ENCODE measurements around the gene IL17C.

The IL17C gene

DNA sequence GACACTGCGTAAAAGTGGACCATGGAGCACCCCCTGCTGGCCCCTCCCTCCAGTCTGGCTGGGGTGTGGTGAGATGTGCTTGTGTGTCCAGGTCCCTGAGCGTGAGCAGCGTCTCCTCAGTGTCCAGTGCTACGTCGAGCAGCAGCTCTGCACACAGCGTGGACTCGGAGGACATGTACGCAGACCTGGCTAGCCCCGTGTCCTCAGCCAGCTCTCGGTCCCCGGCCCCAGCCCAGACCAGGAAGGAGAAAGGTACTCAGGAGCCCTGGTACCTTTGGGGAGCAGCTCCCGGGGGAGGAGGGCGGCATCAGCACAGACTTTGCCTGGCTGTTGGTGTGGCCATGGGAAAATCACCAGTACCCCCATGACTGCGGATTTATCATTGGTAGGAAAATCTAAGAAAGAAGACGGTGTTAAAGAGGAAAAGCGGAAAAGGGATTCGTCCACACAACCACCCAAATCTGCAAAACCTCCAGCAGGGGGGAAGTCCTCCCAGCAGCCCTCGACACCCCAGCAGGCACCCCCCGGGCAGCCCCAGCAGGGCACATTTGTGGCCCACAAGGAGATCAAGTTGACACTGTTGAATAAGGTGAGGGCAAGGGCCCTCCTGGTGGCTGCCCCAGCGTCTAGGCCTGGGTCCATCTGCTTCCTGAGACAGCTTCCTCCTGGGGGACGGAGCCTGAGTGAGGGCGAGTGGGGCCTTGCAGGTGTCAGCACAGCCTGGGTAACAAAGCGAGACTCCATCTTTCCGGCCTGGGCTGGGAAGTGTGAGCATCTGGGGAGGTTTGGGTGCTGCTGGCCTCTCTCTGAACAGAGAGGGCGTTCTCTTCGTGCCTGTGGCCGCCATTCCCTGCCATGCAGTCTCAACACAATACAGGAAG is 10.6 kb upstream of the IL17C start:
- no peak for DNase-seq (ENCODE audit: low read depth in 4 of 4, low spot score in 1 of 4)

DNA sequence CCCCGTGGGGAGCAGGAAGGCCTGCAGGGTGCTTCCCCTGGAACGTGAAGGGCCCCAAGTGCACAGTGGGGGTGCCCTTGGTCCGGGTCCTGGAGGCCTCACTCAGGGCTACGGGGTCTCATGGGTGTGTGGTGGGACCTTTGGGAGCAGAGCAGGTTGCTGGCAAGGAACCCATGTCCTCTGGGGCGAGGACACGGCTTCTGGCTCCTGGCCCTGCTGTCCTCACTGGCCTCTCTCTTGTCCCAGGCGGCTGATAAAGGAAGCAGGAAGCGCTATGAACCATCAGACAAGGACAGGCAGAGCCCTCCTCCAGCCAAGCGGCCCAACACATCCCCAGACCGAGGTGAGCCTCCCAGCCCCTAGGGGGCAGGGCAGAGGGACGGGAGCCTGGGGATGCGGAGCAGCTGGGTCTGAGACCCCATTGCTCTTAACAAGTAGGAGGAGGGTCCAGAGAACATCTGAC is 9.8 kb upstream of the IL17C start:
- DNase-seq (ENCODE audit: low read depth in 4 of 4, low spot score in 1 of 4): no peak

GRCh38 chr16:88629835-88630234 is 8.5 kb upstream of the IL17C start:
- DNase-seq (ENCODE audit: low read depth in 4 of 4, low spot score in 1 of 4): no peak

DNA sequence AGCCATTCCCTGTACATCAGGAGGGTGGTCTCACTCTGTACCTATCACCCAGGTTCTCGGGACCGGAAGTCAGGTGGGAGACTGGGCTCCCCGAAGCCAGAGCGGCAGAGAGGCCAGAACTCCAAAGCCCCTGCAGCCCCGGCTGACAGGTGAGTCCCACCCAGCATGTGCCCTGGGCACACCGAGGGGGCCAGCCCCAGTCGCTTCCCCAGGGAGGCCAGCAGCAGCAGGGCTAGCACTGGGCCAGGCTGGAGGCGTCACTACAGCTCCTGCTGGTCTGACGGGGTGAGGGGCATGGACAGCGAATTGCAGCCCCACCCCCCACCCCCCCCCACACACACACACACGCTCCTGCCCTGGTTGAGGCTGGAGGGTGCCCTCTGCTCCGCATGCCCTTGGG is 7.9 kb upstream of the IL17C start:
- no peak for DNase-seq (ENCODE audit: low read depth in 4 of 4, low spot score in 1 of 4)

GRCh38 chr16:88630941-88631340 is 7.4 kb upstream of the IL17C start:
- DNase-seq (ENCODE audit: low read depth in 4 of 4, low spot score in 1 of 4): no peak

- DNase-seq (ENCODE audit: low read depth in 4 of 4, low spot score in 1 of 4): no peak
Measured at GRCh38 chr16:88631384-88631783, 7.0 kb upstream of the IL17C start.

DNA sequence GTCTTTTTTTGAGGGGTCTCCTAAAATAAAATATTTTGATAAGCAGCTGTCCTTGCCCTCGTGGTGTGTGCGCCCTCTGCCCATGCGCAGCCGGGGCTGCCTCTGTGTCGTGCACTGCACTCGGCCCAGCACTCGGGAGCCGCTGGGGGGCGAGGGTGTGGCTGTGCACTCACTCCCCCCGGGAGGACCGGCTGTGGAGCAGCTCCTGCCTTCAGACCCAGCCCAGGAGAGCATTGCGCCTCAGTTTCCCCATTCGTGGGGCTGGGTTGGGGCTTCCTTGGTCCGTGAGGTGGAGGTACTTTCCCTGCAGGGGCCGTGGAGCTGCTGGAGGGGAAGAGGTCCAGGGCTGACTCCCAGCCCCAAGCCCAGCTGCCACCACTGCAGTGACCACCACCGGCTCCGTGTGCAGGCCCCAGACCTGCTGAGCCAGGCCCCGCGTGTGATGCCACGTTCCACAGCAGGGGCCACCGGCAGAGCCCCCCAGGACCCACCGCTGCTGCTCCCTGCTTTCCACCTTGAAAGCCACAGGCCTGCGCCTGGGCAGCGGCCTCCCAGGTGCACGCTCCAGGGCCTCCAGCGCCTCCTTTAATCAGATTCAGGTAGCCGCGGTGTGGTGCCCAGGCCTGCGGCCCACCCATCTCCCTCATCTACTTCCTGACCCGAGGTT is 6.3 kb upstream of the IL17C start:
- DNase-seq (ENCODE audit: low read depth in 4 of 4, low spot score in 1 of 4): no peak

- DNase-seq (ENCODE audit: low read depth in 4 of 4, low spot score in 1 of 4): no peak
Measured at GRCh38 chr16:88632587-88632930, 5.8 kb upstream of the IL17C start.

DNA sequence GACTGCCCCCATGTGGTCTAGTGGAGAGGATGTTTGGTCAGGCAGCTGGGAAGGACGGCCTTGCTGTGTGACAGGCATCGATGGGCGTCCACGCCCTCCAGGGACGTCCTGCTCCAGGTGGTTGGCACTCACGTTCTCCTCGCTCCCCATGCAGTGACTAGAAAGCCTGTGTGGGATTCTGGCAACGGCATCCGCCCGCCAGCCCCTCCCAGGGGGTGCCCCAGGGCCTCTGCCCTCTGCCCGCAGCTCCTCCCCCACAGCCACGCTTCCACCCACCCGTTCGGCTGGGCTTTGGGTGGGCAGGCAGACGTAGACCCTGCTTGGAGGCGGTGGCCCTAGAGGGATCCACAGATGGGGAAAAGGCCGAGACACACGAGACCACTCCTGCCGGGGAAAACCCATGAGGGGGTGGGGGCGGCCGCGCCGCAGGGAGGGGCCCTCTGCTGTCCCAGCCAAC is 4.7 kb upstream of the IL17C start:
- peak in 1 of 4 experiments; percentile 43 for DNase-seq (ENCODE audit: low read depth in 4 of 4, low spot score in 1 of 4)

- peak in 1 of 4 experiments; percentile 45 for DNase-seq (ENCODE audit: low read depth in 4 of 4, low spot score in 1 of 4)
Measured at GRCh38 chr16:88634141-88634993, 4.0 kb upstream of the IL17C start.

- no peak for DNase-seq (ENCODE audit: low read depth in 4 of 4, low spot score in 1 of 4)
Measured at GRCh38 chr16:88634994-88635670, 3.2 kb upstream of the IL17C start.

DNA sequence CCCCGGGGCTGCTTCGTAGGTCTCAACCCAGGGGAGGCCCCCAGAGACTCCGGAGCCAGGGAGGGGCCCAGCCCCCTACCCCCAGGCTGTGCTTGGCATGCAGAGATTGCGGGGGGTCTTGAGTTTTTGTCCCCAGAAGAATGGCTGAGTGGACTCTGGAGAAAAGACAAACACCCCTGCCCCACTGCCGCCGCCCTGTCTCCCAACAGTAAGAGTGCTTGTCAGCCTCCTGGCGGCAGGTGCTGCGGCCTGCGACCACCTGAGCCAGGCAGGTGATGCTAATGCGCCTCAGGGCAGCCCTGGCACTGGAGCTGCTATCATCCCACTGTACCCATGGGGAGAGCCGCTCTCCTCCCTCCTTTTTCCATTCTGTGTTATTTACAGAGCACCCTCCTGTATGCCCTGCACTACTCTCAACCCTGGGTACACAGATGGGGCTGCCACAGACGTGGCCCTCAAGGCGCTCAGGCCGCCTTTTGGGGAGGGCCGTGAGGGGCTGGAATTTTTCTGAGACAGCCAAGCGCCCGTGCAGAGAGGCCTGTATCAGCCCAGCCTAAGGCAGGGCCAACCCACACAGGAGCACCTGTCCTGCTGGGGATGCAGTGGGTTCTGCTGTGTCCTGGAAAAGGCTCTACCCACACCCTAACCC is 2.6 kb upstream of the IL17C start:
- no peak for DNase-seq (ENCODE audit: low read depth in 4 of 4, low spot score in 1 of 4)

DNA sequence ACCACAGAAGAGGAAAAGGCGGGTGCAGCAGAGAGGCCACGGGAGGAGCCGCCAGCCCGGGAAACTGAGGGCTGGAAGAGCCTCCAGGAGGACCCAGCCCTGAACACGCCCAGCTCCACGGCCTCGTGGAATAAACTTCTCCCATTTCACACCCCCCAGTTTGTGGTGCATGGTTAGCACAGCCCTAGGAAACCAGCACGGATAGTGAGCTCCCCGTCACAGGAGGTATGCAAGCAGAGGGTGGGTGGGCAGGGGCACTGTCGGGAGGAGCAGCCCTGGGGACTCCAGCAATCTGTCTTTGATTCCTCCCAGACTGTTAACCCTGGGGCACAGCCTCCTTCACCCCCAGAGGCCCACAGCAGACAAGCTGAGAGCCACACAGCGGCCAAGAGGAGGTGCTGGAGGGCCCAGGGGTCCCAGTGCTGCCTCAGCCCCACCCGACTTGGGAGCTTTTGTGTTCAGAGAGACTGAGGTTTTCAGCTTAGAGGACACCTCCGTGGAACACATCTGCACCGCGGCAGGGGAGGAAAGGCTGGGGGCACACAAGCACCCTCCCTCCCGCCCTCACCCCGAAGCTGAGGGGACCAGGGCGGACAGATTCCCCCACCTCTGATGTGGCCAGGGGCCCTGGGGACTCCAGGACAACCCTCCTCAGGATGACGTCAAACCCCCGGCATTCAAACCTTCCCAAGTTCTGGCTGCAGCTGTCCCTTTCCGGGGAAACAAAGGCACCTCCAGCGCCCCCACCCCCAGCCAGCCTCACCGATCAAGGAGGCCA is 1.7 kb upstream of the IL17C start:
- no peak for DNase-seq (ENCODE audit: low read depth in 4 of 4, low spot score in 1 of 4)

DNA sequence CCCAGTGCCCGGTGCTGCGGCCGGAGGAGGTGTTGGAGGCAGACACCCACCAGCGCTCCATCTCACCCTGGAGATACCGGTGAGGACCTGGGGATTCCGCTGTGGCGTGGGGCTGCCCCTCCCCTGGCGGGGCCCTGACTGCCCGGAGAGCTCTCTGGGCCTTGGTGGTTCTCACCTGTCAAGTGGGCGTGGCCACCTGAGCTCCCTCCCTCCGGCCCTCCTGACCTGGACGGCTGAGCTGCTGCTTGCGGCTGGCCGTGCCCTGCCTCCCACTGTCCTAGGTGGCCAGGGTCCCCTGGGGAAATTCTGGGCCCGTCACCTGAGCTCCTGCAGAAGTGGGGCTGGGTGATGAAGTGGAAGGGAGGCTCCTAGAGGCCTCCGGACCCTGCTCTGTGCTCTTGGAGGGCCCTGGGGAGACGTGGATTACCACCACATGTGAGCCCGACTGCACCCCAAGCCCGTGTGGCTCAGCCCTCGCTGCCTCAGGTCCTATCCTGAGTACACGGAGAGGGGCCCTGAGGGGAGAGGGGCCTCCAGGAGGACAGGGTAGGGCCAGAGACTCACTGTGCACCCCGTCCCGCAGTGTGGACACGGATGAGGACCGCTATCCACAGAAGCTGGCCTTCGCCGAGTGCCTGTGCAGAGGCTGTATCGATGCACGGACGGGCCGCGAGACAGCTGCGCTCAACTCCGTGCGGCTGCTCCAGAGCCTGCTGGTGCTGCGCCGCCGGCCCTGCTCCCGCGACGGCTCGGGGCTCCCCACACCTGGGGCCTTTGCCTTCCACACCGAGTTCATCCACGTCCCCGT is 1.1 kb downstream of the IL17C start:
- no peak for DNase-seq (ENCODE audit: low read depth in 4 of 4, low spot score in 1 of 4)

GRCh38 chr16:88640039-88640495 is 1.7 kb downstream of the IL17C start:
- no peak for DNase-seq (ENCODE audit: low read depth in 4 of 4, low spot score in 1 of 4)

DNA sequence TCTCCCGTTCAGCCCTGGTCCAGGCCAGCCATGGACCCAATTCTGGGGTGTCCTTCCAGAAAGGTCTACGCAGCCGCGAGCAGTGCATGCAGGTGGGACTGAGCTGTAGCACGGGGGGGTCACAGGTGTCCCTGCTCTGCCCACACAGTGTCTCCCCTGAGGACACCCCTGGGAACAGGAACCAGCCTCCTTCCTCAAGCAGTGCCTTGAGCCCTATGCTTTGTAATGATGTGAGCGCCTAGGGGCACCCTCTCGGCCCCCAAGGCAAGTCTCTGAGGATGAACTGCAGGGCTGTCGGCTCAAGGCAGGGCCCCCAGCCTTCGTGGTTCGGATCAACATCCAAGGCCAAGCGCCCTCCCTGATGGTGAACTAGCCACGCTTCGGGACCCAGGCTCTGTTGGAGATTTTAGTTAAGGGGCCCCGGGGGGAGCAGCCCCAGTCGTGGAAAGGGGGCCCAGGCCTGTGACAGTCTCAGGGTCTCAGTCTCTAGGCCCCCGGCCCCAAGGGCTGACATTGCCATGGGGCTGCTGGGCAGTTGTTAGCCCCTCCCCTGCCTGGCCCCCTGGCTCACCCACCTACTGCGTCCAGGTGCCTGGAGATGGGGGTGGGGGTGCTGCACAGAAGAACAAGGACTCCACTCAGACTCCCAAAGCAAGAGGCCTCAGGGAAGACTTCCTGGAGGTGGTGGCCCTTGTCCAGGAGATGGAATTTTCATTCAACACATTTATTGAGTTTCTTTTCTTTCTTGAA is 2.3 kb downstream of the IL17C start:
- DNase-seq (ENCODE audit: low read depth in 4 of 4, low spot score in 1 of 4): no peak

GRCh38 chr16:88642881-88643643 is 4.7 kb downstream of the IL17C start:
- DNase-seq (ENCODE audit: low read depth in 4 of 4, low spot score in 1 of 4): no peak

- no peak for DNase-seq (ENCODE audit: low read depth in 4 of 4, low spot score in 1 of 4)
Measured at GRCh38 chr16:88643644-88643932, 5.2 kb downstream of the IL17C start.

Data from stimulated activated CD4-positive, alpha-beta T cell treated with anti-CD3 and anti-CD28 coated beads, Interleukin-1b, Interleukin-23, amount 100 ng/mL, for 24 hours (primary cell).